B cell (primary cell): ENCODE data around the gene CEP131. TPM values are rescaled to one million over a fixed set of nuclear protein-coding genes. Genes with fewer than 3 reads are reported as not detected.

Source experiments
- ATAC-seq: fragments of 200-7000 bp; cut with Tn5 transposase; one replicate; pipeline ENCODE4 v1.10.0; 2021; ENCODE audit warnings: low read depth, mild to moderate bottlenecking, moderate number of reproducible peaks, moderate library complexity
- CTCF ChIA-PET: fragments of 350-600 bp; sonication (Branson Sonifier 250); formaldehyde crosslinking; loops from one replicate; lab custom pipeline; 2021; ENCODE audit warnings: antibody characterized with exemption, inconsistent platforms; lab: Charles Lee
- POLR2A ChIA-PET: fragments of 350-600 bp; sonication (Branson Sonifier 250); formaldehyde crosslinking; loops from one replicate; lab custom pipeline; 2021; ENCODE audit warnings: antibody characterized with exemption; lab: Charles Lee
- DNase-seq: peaks from one replicate; pipeline ENCODE4 v3.0.0; 2013
- H2AFZ ChIP-seq: 2 replicates; pipeline ENCODE4 v1.6.1; 2012; ENCODE audit warnings: mild to moderate bottlenecking, low read depth, low read length; ENCODE audit not compliant: insufficient read depth, poor library complexity, severe bottlenecking
- H3K27ac ChIP-seq, 2 donors: 1 replicate in 1 of 2; 2 replicates in 1 of 2; pipeline ENCODE4 v1.5.1; 2012 to 2013; ENCODE audit warnings: low read length in 2 of 2, mild to moderate bottlenecking in 2 of 2, moderate library complexity in 1 of 2
- H3K27me3 ChIP-seq, 4 experiments: fragments of 200-600 bp in 1 of 4; sonication (generic) in 1 of 4; replicated peaks in 1 of 4; 1 replicate in 2 of 4; 2 replicates in 2 of 4; pipeline versions ENCODE4 v1.6.1 to v1.7.0; 2013 to 2016; ENCODE audit warnings: low read length in 3 of 4, mild to moderate bottlenecking in 2 of 4, mixed read lengths in 1 of 4, moderate library complexity in 1 of 4; ENCODE audit not compliant: insufficient read depth in 4 of 4, control insufficient read depth in 3 of 4; ENCODE audit errors: control extremely low read depth in 1 of 4
- H3K36me3 ChIP-seq, 2 experiments: replicated peaks in 1 of 2; 1 replicate in 1 of 2; 2 replicates in 1 of 2; pipeline versions ENCODE4 v1.6.1 to v1.7.1; 2013; ENCODE audit warnings: low read length in 1 of 2; ENCODE audit not compliant: insufficient read depth in 2 of 2, control insufficient read depth in 1 of 2; ENCODE audit errors: control extremely low read depth in 1 of 2, extremely low read depth in 1 of 2
- H3K4me1 ChIP-seq, 2 donors: fragments of 200-600 bp in 1 of 2; sonication (generic) in 1 of 2; 1 replicate in 1 of 2; 2 replicates in 1 of 2; pipeline versions ENCODE4 v1.5.1 to v1.6.1; 2013 to 2017; ENCODE audit warnings: low read length in 2 of 2; ENCODE audit not compliant: control insufficient read depth in 2 of 2, insufficient read depth in 2 of 2
- H3K4me2 ChIP-seq: replicated peaks from 2 replicates; pipeline ENCODE3; 2012; ENCODE audit warnings: mild to moderate bottlenecking, low read depth, low read length; ENCODE audit not compliant: poor library complexity, severe bottlenecking
- H3K4me3 ChIP-seq, 5 experiments: fragments of 200-600 bp in 1 of 5; sonication (generic) in 1 of 5; 1 replicate in 3 of 5; 2 replicates in 2 of 5; pipeline versions ENCODE4 v1.5.1 to v1.7.0; 2011 to 2016; ENCODE audit warnings: low read length in 4 of 5, mild to moderate bottlenecking in 4 of 5, low read depth in 2 of 5, control low read depth in 1 of 5, moderate library complexity in 1 of 5; ENCODE audit not compliant: insufficient read depth in 1 of 5; ENCODE audit errors: control extremely low read depth in 1 of 5, extremely low read depth in 1 of 5
- H3K79me2 ChIP-seq: fragments of 200-600 bp; sonication (generic); one replicate; pipeline ENCODE4 v1.6.0; 2016; ENCODE audit warnings: low read length; ENCODE audit not compliant: control insufficient read depth, insufficient read depth
- H3K9ac ChIP-seq: fragments of 200-600 bp; sonication (generic); 2 replicates; pipeline ENCODE4 v1.6.1; 2017; ENCODE audit warnings: mild to moderate bottlenecking, low read length, moderate library complexity
- H3K9me3 ChIP-seq, 3 donors: one replicate each; pipeline versions ENCODE4 v1.6.1 to v1.7.1; 2013; ENCODE audit warnings: low read length in 2 of 3; ENCODE audit not compliant: control insufficient read depth in 2 of 3, insufficient read depth in 1 of 3; ENCODE audit errors: control extremely low read depth in 1 of 3
- H4K20me1 ChIP-seq: 2 replicates; pipeline ENCODE4 v1.6.0; 2012; ENCODE audit warnings: mild to moderate bottlenecking, low read length; ENCODE audit not compliant: insufficient read depth, control insufficient read depth, poor library complexity, severe bottlenecking
- H3K27ac Mint-ChIP-seq: one replicate; pipeline ENCODE4 v1.8.0; 2021; ENCODE audit warnings: mixed read lengths
- H3K27me3 Mint-ChIP-seq: one replicate; pipeline ENCODE4 v1.8.0; 2021; ENCODE audit warnings: mixed read lengths
- H3K4me1 Mint-ChIP-seq: one replicate; pipeline ENCODE4 v1.8.0; 2021; ENCODE audit warnings: mixed read lengths
- H3K4me3 Mint-ChIP-seq: one replicate; pipeline ENCODE4 v1.8.0; 2021; ENCODE audit warnings: mixed read lengths
- H3K9me3 Mint-ChIP-seq: one replicate; pipeline ENCODE4 v1.8.0; 2022; ENCODE audit warnings: mixed read lengths; ENCODE audit not compliant: insufficient read depth
- EZH2 ChIP-seq: IDR thresholded peaks from 2 replicates; pipeline ENCODE4 v1.6.1; 2012; ENCODE audit warnings: borderline replicate concordance, low read depth, mild to moderate bottlenecking, moderate library complexity, low read length; ENCODE audit not compliant: insufficient read depth, poor library complexity, severe bottlenecking
- WGBS: methylation state at CpG from one replicate; pipeline ENCODE4 v1.1.5; 2013; ENCODE audit warnings: missing lambda C conversion rate; ENCODE audit not compliant: insufficient coverage; 5-methylcytosine and 5-hydroxymethylcytosine counted together
- intact Hi-C: fragments of 100-400 bp; cut with micrococcal nuclease; formaldehyde crosslinking; loops from one replicate; pipeline ENCODE4 v1.10.0; 2022
- polyA plus RNA-seq: library from polyadenylated mRNA; depleted of rRNA; stranded (reverse); fragments of >200 nt; gene quantifications from 2 replicates; pipeline ENCODE4 v1.2.3, GENCODE V29; 2012
- total RNA-seq, 2 donors: library from RNA; stranded (reverse); fragments of 120-200 nt in 1 of 2; gene quantifications; 1 replicate in 1 of 2; 2 replicates in 1 of 2; pipeline versions ENCODE4 v1.2.3 to v1.2.4, GENCODE V29; 2013 to 2022
- TF ChIP-seq, protein P1 (sequence below): fragments of 200-600 bp; IDR thresholded peaks from one replicate; pipeline ENCODE4 v1.8.0; 2022; ENCODE audit warnings: antibody characterized with exemption, mild to moderate bottlenecking

Gene CEP131
- total and polyA plus RNA-seq, 2 donors (not counting 1 experiment from before 2014, with no cell fraction given), result 18.8 to 25.5 TPM

- no peaks in the 10 kb centered on the region for H3K4me1 ChIP-seq
- POLR2A ChIA-PET, result no interaction called here
- no peak overlapping the region for H3K4me2 ChIP-seq
- intact Hi-C loops, result no loop called here
- no peaks in the 10 kb centered on the region for H4K20me1 ChIP-seq
- TF ChIP-seq, protein P1, sequence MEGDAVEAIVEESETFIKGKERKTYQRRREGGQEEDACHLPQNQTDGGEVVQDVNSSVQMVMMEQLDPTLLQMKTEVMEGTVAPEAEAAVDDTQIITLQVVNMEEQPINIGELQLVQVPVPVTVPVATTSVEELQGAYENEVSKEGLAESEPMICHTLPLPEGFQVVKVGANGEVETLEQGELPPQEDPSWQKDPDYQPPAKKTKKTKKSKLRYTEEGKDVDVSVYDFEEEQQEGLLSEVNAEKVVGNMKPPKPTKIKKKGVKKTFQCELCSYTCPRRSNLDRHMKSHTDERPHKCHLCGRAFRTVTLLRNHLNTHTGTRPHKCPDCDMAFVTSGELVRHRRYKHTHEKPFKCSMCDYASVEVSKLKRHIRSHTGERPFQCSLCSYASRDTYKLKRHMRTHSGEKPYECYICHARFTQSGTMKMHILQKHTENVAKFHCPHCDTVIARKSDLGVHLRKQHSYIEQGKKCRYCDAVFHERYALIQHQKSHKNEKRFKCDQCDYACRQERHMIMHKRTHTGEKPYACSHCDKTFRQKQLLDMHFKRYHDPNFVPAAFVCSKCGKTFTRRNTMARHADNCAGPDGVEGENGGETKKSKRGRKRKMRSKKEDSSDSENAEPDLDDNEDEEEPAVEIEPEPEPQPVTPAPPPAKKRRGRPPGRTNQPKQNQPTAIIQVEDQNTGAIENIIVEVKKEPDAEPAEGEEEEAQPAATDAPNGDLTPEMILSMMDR, result no peak
- no peak for TF ChIP-seq EZH2
- H3K27ac ChIP-seq, result no peak overlapping the region
- WGBS, result 97% methylated on average over 9 of the region's 14 CpGs
- no peaks in the 10 kb centered on the region for H3K27me3 ChIP-seq
- H3K9ac ChIP-seq, result no peak overlapping the region
- Mint-ChIP-seq H3K4me1 (no peaks in the 10 kb centered on the region), H3K27ac (no peak overlapping the region), H3K4me3 (no peak overlapping the region), H3K9me3 (no peaks in the 10 kb centered on the region), H3K27me3 (no peaks in the 10 kb centered on the region)
- no peaks in the 10 kb centered on the region for H3K79me2 ChIP-seq
- no peak overlapping the region for H3K4me3 ChIP-seq
- DNase-seq, result no peak
- H2AFZ ChIP-seq, result no peak overlapping the region
- CTCF ChIA-PET, result no interaction called here
- peaks cover 0 to 11% of the 10 kb centered on the region in 2 experiments for H3K36me3 ChIP-seq
- H3K9me3 ChIP-seq, result no peaks in the 10 kb centered on the region
- no peak for ATAC-seq
These were observed 31.1 kb downstream of the CEP131 start for GRCh38 chr17:81191646-81192045.

GRCh38 chr17:81191116-81191515 lies 31.6 kb downstream of the CEP131 start:
- POLR2A ChIA-PET, result no interaction called here
- TF ChIP-seq EZH2, result no peak
- TF ChIP-seq, protein P1, result no peak
- intact Hi-C loops, result no loop called here
- no peaks in the 10 kb centered on the region for H3K27me3 ChIP-seq
- Mint-ChIP-seq H3K4me1 (no peaks in the 10 kb centered on the region), H3K27ac (no peak overlapping the region), H3K4me3 (no peak overlapping the region), H3K9me3 (no peaks in the 10 kb centered on the region), H3K27me3 (no peaks in the 10 kb centered on the region)
- H3K4me3 ChIP-seq, result no peak overlapping the region
- ATAC-seq (no peak), DNase-seq (no peak)
- H3K4me2 ChIP-seq, result no peak overlapping the region
- no peak overlapping the region for H3K27ac ChIP-seq
- no peaks in the 10 kb centered on the region for H3K79me2 ChIP-seq
- no peaks in the 10 kb centered on the region for H4K20me1 ChIP-seq
- no peaks in the 10 kb centered on the region for H3K9me3 ChIP-seq
- peaks cover 0 to 6% of the 10 kb centered on the region in 2 experiments for H3K36me3 ChIP-seq
- WGBS, result 90% methylated on average over 15 of the region's 20 CpGs
- no peaks in the 10 kb centered on the region for H3K4me1 ChIP-seq
- CTCF ChIA-PET, result interaction anchor here (0.6 kb wide), 1 partner anchor 434 kb away, joined by 3 read pairs; no protein-coding TSS in a partner anchor
- no peak overlapping the region for H3K9ac ChIP-seq
- no peak overlapping the region for H2AFZ ChIP-seq
